Muscle of leg (tissue), 11 donors: ENCODE results near the gene TWSG1. TPM values are rescaled to one million over a fixed set of nuclear protein-coding genes. Genes with fewer than 3 reads are reported as not detected.
A peak's percentile ranks its signal among the peaks of the same experiment; 100 is the strongest.
"Not testable (repeated sequence)": the region's sequence is repeated elsewhere in the genome, so short reads cannot be mapped to it uniquely, and the experiment has no call there.

Experiments used
- DNase-seq: peaks from one replicate; pipeline ENCODE4 v3.0.0; 2013
- H3K27ac ChIP-seq: one replicate; pipeline ENCODE4 v1.5.1; 2013; ENCODE audit warnings: mild to moderate bottlenecking, low read length, control low read depth
- H3K27me3 ChIP-seq: one replicate; pipeline ENCODE4 v1.6.1; 2013; ENCODE audit warnings: low read length; ENCODE audit not compliant: control insufficient read depth, insufficient read depth
- H3K36me3 ChIP-seq: one replicate; pipeline ENCODE4 v1.6.1; 2013; ENCODE audit warnings: low read length; ENCODE audit not compliant: control insufficient read depth, insufficient read depth
- H3K4me1 ChIP-seq: one replicate; pipeline ENCODE4 v1.6.1; 2013; ENCODE audit warnings: low read length; ENCODE audit not compliant: control insufficient read depth, insufficient read depth
- H3K4me3 ChIP-seq: one replicate; pipeline ENCODE4 v1.5.1; 2013; ENCODE audit warnings: low read length, control low read depth
- H3K9me3 ChIP-seq: replicated peaks from 2 replicates; pipeline ENCODE4 v1.6.1; 2013; ENCODE audit warnings: low read depth, low read length; ENCODE audit not compliant: control insufficient read depth
- WGBS: methylation state at CpG from one replicate; pipeline ENCODE4 v1.1.5; 2013; ENCODE audit warnings: missing lambda C conversion rate; ENCODE audit not compliant: insufficient coverage; 5-methylcytosine and 5-hydroxymethylcytosine counted together
- polyA plus RNA-seq, 8 donors: library from polyadenylated mRNA; unstranded; fragments of 120-200 nt; gene quantifications; one replicate each; pipeline versions ENCODE4 v1.2.1 to v1.2.3, GENCODE V29; 2013; ENCODE audit warnings: inconsistent platforms in 1 of 8, low replicate concordance in 1 of 8; ENCODE audit not compliant: insufficient read length in 8 of 8, insufficient read depth in 1 of 8
- total RNA-seq: library from RNA; stranded (reverse); fragments of 120-200 nt; gene quantifications from one replicate; pipeline ENCODE4 v1.2.4, GENCODE V29; 2013

Gene TWSG1
- total and polyA plus RNA-seq, 9 donors: 35.7 to 75.0 (median 55.3) TPM

GRCh38 chr18:9348766-9349165, 14.2 kb downstream of the TWSG1 start:
- peaks cover 8% of the 10 kb centered on the region for H3K36me3 ChIP-seq
- H3K4me3 ChIP-seq: no peak overlapping the region
- no peaks in the 10 kb centered on the region for H3K27me3 ChIP-seq
- DNase-seq: no peak
- H3K4me1 ChIP-seq: no peaks in the 10 kb centered on the region
- H3K9me3 ChIP-seq: no peaks in the 10 kb centered on the region
- no peak overlapping the region for H3K27ac ChIP-seq

- H3K4me1 ChIP-seq: no peaks in the 10 kb centered on the region
- DNase-seq: peak; percentile 20
- H3K4me3 ChIP-seq: no peak overlapping the region
- no peaks in the 10 kb centered on the region for H3K27me3 ChIP-seq
- 100% methylated on average over 1 of the region's 2 CpGs for WGBS
- H3K36me3 ChIP-seq: no peaks in the 10 kb centered on the region
- no peak overlapping the region for H3K27ac ChIP-seq
- H3K9me3 ChIP-seq: no peaks in the 10 kb centered on the region
Measured at GRCh38 chr18:9353596-9353995, 19.0 kb downstream of the TWSG1 start.

GRCh38 chr18:9354256-9354655, 19.7 kb downstream of the TWSG1 start:
- Histone ChIP-seq H3K36me3 (no peaks in the 10 kb centered on the region), H3K4me1 (no peaks in the 10 kb centered on the region), H3K27me3 (no peaks in the 10 kb centered on the region), H3K9me3 (no peaks in the 10 kb centered on the region), H3K27ac (no peak overlapping the region), H3K4me3 (no peak overlapping the region)
- peak; percentile 36 for DNase-seq
- WGBS: no CpG with 5 or more reads among the region's 1 CpG

GRCh38 chr18:9356976-9357375, 22.4 kb downstream of the TWSG1 start:
- Histone ChIP-seq H3K9me3 (no peaks in the 10 kb centered on the region), H3K27me3 (no peaks in the 10 kb centered on the region), H3K4me3 (no peak overlapping the region), H3K27ac (no peak overlapping the region), H3K4me1 (no peaks in the 10 kb centered on the region), H3K36me3 (peaks cover 6% of the 10 kb centered on the region)
- no peak for DNase-seq
- WGBS: 100% methylated on average over 1 of the region's 2 CpGs

GRCh38 chr18:9359796-9360195, 25.2 kb downstream of the TWSG1 start:
- no peaks in the 10 kb centered on the region for H3K27me3 ChIP-seq
- no peaks in the 10 kb centered on the region for H3K9me3 ChIP-seq
- H3K36me3 ChIP-seq: peaks cover 6% of the 10 kb centered on the region
- H3K4me1 ChIP-seq: no peaks in the 10 kb centered on the region
- peak; percentile 26 for DNase-seq
- WGBS: no CpG with 5 or more reads among the region's 4 CpGs
- H3K4me3 ChIP-seq: no peak overlapping the region
- H3K27ac ChIP-seq: no peak overlapping the region

GRCh38 chr18:9361191-9361590, 26.6 kb downstream of the TWSG1 start:
- Histone ChIP-seq H3K27ac (no peak overlapping the region), H3K4me3 (no peak overlapping the region), H3K27me3 (no peaks in the 10 kb centered on the region), H3K36me3 (peaks cover 6% of the 10 kb centered on the region), H3K4me1 (peaks cover 2% of the 10 kb centered on the region), H3K9me3 (no peaks in the 10 kb centered on the region)
- WGBS: no CpG with 5 or more reads among the region's 3 CpGs
- DNase-seq: no peak

GRCh38 chr18:9362869-9363268, 28.3 kb downstream of the TWSG1 start:
- peak; percentile 15 for DNase-seq
- Histone ChIP-seq H3K4me3 (no peak overlapping the region), H3K27ac (no peak overlapping the region), H3K36me3 (peaks cover 10% of the 10 kb centered on the region), H3K4me1 (peaks cover 3% of the 10 kb centered on the region), H3K9me3 (no peaks in the 10 kb centered on the region), H3K27me3 (no peaks in the 10 kb centered on the region)
- 42% methylated on average over 1 of the region's 1 CpG for WGBS

- no peak for DNase-seq
- Histone ChIP-seq H3K36me3 (peaks cover 10% of the 10 kb centered on the region), H3K4me3 (no peak overlapping the region), H3K27me3 (no peaks in the 10 kb centered on the region), H3K4me1 (peaks cover 3% of the 10 kb centered on the region), H3K9me3 (no peaks in the 10 kb centered on the region), H3K27ac (no peak overlapping the region)
- WGBS: 88% methylated on average over 5 of the region's 8 CpGs
Measured at GRCh38 chr18:9364242-9364641, 29.7 kb downstream of the TWSG1 start.

- peaks cover 3% of the 10 kb centered on the region for H3K4me1 ChIP-seq
- WGBS: 87% methylated on average over 4 of the region's 7 CpGs
- no peaks in the 10 kb centered on the region for H3K9me3 ChIP-seq
- no peak overlapping the region for H3K27ac ChIP-seq
- DNase-seq: no peak
- no peak overlapping the region for H3K4me3 ChIP-seq
- H3K36me3 ChIP-seq: peaks cover 10% of the 10 kb centered on the region
- H3K27me3 ChIP-seq: no peaks in the 10 kb centered on the region
Measured at GRCh38 chr18:9365406-9365805, 30.8 kb downstream of the TWSG1 start.

- DNase-seq: peak; percentile 74
- Histone ChIP-seq H3K27ac (no peak overlapping the region), H3K27me3 (no peaks in the 10 kb centered on the region), H3K36me3 (peaks cover 10% of the 10 kb centered on the region), H3K4me3 (no peak overlapping the region), H3K4me1 (peaks cover 3% of the 10 kb centered on the region), H3K9me3 (no peaks in the 10 kb centered on the region)
- WGBS: 68% methylated on average over 3 of the region's 6 CpGs
Measured at GRCh38 chr18:9366126-9366714, 31.6 kb downstream of the TWSG1 start.

GRCh38 chr18:9373254-9373653, 38.7 kb downstream of the TWSG1 start:
- not testable (repeated sequence) for H3K9me3 ChIP-seq, DNase-seq, H3K4me1 ChIP-seq, H3K36me3 ChIP-seq, H3K27ac ChIP-seq, H3K4me3 ChIP-seq, H3K27me3 ChIP-seq
- no CpG with 5 or more reads among the region's 1 CpG for WGBS
